Putamen (tissue), 1 donor: ENCODE measurements around the gene IFIT2.
"Not testable (repeated sequence)": the region's sequence is repeated elsewhere in the genome, so short reads cannot be mapped to it uniquely, and the experiment has no call there.

Experiments
- DNase-seq: peaks from one replicate; pipeline ENCODE4 v3.0.0-alpha.2; 2016; ENCODE audit warnings: low spot score

IFIT2 gene

DNA sequence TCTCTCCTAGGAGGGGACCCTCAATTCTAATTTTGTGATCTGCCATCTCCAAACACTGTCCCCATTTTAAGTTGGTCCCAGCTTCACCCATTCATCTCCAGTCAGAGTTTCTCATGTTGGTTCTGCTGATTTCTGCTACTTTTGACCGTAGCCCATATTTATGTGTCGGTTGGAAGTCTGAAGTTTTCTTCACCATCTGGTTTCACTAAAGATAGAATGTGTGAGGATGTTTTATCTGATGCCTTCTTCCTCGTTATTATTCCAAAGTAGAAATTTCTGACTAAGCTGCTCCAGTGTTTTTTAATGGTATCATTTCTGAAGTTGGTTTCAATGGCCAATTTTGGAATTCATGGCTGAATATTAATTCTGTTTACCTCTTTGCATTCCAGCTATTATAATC is 21.3 kb upstream of the IFIT2 start:
- DNase-seq = no peak

DNA sequence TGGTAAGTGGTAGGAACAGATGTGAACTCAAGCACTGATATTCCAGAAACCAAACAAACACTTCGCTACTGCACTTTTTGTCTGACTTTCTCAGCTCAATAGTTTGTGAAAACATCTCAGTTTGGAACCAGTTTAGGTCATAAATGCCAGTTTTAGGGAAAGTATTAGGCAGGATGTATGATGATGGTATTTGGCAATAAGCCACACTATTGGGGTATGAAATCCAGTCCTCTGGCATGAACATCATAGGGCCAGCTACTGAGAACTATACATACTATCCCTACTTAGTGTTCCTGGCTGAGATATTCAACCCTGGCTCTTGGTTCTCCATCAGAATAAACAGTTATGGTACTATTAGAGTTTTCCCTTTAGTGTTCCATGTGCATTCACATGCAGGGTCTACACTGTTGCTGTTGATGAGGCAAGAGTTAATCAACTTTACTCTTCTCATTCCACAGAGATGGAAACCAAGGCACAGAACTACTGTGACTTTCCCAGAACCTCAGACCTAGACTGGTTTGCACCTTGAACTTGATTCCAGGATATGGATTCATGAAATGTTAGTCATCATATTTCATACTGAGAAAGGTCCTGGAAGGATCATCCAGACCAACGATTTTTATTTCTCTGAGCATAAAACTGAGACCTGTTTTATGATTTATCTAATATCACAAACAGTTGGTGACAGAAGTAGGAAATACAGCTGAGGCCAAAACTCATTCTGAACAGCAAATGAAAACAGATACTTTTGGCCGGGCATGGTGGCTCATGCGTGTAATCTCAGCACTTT is 20.0 kb upstream of the IFIT2 start:
- DNase-seq = no peak

- no peak for DNase-seq
Measured at GRCh38 chr10:89283025-89283935, 18.6 kb upstream of the IFIT2 start.

DNA sequence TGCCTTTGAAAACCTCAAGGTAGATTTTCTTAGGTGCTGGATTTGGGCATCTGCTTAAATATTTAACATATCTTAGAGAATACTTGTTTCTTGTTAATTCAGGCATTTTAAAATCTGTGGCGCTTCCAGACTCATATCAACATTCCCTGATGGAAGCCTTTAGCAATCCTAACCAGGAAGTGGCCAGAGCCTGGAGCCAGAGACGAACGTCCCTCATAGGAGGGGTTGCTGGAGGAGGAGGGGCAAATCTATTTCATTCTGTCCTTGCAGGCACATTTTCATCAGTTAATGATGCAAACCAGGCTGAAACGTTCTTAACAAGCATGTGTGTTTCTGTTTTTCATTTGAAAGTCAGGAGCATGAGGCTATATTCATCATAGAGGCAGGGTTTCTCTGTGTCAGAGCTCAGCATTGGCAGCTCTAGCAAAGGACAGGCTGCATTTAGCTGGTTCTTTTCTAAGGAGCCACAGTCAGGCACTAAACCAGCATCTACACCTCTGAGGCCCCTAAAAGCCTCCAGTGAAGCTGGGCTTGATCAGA is 17.8 kb upstream of the IFIT2 start:
- no peak for DNase-seq

DNA sequence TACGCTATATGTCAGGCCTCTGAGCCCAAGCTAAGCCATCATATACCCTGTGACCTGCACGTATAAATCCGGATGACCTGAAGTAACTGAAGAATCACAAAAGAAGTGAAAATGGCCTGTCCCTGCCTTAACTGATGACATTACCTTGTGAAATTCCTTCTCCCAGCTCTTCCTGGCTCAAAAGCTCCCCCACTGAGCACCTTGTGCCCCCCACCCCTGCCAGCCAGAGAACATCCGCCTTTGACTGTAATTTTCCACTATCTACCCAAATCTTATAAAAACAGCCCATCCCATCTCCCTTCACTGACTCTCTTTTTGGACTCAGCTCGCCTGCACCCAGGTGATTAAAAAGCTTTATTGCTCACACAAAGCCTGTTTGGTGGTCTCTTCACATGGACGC is 17.1 kb upstream of the IFIT2 start:
- not testable (repeated sequence) for DNase-seq

DNA sequence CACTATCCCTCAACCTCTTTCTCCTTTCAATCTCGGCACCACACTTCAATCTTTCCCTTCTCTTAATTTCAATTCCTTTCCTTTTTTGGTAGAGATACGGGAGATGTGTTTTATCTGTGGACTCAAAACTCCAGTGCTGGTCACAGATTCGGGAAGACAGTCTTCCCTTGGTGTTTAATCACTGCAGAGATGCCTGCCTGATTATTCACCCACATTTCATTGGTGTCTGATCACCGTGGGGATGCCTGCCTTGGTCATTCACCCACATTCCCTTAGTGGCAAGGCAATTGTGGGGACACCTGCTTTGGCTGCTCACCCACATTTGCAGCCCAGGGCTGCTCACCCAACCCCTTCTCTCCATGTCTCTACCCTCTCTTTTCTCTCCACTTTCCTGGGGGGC is 16.5 kb upstream of the IFIT2 start:
- DNase-seq = not testable (repeated sequence)

DNA sequence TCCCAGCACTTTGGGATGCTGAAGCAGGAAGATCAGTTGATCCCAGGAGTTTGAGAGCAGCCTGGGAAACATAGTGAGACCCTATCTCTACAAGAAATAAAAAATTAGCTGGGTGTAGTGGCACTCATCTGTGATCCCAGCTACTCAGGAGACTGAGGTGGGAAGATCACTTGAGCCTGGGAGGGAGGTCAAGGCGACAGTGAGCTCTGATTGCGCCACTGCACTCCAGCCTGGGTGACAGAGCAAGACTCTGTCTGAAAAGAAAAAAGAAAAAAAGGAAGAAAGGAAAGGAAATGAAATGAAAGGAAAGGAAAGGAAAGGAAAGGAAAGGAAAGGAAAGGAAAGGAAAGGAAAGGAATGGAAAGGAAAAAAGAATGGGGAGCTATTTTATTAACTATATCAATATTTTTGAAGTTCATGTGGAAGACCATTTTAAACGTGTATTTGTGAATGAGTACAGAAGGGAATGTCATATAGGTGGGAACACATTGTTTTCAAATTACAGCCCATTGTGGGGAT is 7.1 kb upstream of the IFIT2 start:
- DNase-seq = no peak

- DNase-seq = no peak
Measured at GRCh38 chr10:89295597-89295996, 6.2 kb upstream of the IFIT2 start.

DNA sequence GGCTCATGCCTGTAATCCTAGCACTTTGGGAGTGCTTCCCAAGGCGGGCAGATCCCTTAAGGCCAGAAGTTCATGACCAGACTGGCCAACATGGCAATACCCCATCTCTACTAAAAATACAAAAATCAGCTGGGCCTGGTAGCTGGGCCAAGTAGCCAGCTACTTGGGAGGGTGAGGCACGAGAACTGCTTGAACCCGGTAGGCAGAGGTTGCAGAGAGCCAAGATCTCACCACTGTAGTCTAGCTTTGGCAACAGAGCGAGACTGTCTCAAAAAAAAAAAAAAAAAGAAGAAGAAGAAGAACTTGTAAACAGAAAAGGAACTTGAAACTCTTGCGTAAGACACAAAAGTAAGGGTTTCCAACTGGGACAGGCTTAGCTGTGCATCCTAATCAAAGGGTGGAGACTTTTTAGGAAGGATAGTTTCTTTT is 5.6 kb upstream of the IFIT2 start:
- DNase-seq = no peak

DNA sequence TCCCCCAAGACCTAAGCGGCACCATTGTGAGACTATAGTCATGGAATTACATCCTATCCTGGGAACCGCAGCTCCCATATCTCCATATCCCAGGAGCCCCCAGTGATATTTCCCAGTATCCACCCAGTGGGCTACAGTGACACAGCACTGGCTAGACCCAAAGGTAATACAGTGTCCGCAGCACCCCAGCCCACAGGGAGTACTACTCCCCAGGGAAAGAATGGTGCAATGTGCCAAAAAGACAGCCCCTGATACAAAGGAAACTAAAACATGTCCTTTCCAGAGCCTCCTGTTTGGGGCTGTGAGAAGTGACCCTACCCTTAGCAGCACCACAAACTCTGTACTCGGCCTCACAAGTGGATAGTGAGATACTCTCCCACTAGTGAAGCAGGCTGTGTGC is 4.5 kb upstream of the IFIT2 start:
- DNase-seq = no peak

DNA sequence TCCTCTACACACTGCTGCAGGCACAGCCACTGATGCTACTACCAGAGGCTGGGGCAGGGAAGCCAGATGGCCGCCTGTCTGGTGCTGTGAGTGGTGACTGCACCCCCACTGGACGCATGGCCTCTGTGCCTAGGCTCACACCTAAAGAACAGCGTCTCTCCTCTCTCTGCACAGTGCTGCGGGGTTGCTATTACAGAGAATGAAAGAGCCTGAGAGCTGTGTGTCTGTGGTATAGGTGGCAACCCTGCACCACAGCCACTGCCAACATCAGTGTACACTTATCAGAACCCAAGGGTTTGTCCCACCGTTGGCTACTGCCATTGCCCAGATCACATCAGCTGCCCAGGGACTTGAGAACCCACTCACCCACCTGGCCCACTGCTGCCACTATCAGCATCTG is 4.1 kb upstream of the IFIT2 start:
- no peak for DNase-seq

- DNase-seq = no peak
Measured at GRCh38 chr10:89299031-89299430, 2.8 kb upstream of the IFIT2 start.

DNA sequence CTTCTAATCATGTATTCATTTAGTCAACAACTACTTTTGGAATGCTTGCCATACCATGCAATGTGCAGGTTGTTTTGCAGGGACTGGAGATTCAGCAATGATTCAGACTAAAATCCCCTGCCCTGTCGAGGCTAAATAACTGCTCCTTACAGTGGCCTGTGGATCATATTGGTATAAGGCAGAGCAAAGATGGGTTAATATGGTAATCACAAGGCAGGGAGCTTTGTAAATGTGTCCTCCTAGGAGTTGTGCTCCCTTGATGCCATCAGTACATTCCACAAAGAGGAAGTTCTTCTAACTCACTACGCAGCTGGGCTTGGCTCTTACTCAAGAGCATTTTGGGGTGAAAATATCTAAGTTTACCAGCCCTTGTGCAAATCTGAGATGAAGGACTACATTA is 614 bp upstream of the IFIT2 start:
- peak; percentile 62 for DNase-seq

DNA sequence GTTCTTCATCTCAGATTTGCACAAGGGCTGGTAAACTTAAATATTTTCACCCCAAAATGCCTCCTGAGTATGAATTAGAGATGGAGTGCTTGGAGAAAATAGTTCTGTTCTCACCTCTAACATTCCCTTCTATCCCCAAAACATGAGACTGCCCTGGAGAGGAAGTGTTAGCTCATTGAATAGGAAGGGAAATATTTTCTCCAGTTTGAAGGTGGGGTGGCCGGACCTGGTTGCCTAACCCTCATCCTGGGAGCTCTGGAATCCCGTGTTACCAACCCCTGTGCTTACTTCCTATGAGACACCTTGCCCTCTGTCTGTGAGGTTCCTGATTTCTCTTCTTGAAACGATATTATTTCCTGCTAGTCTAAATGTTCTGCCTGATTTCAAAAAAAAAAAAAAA is 779 bp downstream of the IFIT2 start:
- DNase-seq = no peak

DNA sequence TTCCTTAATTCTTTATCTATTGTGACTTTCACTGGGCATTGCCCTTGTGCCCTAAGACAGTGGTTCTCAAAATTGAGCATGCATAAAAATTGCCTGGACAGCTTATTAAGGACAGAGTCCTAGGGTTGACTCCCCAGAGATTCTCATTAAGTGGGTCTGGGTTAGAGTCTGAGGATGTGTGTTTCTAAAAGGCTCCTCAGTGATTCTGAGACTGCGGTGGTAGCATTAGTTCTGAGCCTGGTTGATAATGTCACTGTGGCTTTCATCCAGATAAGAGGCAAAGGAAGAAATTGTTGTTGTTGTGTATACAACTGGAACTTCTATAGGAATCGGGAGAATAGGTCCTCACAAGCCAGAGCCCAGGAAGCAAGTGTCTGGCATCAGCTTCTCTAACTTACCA is 1.3 kb downstream of the IFIT2 start:
- DNase-seq = no peak

GRCh38 chr10:89304026-89304425 is 2.2 kb downstream of the IFIT2 start:
- no peak for DNase-seq

DNA sequence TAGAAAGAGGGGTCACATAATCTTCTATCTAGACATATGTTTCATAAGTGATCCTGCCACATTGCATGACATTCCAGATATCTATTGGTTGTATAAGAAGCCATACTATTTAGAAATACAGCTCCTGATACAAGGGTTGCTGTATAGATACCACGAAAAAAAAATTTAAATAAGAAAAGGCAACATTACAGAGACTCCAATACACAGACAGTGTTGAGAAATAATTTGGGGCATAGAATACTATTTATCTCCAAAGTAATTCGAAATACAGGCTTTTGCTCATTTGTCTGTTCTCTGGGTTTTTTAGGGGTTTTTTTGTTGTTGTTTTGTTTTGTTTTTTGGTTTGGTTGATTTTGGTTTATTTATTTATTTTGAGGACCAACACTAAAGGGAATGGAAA is 2.6 kb downstream of the IFIT2 start:
- no peak for DNase-seq

DNA sequence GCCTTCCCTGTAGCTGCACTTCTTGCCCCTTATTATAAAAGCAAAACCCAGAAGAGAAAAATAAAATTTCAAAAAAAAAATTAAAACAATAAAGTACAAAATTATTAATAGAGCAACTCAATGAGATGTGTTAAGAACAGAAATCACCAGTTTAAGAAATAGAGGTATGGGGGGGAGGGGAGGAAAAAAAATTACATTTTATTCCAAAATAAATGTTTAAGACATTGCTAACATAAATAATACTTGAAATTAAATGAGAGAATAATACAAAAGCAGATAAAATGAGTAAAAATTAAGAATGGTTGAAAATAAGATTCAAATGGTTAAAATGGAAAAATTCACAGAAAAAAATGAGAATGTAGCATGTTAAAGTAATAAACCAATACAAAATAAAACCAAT is 3.1 kb downstream of the IFIT2 start:
- DNase-seq = no peak

GRCh38 chr10:89305766-89306433 is 4.1 kb downstream of the IFIT2 start:
- DNase-seq = no peak

DNA sequence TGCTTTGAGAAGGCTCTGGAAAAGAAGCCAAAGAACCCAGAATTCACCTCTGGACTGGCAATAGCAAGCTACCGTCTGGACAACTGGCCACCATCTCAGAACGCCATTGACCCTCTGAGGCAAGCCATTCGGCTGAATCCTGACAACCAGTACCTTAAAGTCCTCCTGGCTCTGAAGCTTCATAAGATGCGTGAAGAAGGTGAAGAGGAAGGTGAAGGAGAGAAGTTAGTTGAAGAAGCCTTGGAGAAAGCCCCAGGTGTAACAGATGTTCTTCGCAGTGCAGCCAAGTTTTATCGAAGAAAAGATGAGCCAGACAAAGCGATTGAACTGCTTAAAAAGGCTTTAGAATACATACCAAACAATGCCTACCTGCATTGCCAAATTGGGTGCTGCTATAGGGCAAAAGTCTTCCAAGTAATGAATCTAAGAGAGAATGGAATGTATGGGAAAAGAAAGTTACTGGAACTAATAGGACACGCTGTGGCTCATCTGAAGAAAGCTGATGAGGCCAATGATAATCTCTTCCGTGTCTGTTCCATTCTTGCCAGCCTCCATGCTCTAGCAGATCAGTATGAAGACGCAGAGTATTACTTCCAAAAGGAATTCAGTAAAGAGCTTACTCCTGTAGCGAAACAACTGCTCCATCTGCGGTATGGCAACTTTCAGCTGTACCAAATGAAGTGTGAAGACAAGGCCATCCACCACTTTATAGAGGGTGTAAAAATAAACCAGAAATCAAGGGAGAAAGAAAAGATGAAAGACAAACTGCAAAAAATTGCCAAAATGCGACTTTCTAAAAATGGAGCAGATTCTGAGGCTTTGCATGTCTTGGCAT is 4.8 kb downstream of the IFIT2 start:
- no peak for DNase-seq

DNA sequence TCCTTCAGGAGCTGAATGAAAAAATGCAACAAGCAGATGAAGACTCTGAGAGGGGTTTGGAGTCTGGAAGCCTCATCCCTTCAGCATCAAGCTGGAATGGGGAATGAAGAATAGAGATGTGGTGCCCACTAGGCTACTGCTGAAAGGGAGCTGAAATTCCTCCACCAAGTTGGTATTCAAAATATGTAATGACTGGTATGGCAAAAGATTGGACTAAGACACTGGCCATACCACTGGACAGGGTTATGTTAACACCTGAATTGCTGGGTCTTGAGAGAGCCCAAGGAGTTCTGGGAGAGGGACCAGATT is 5.4 kb downstream of the IFIT2 start:
- DNase-seq = no peak

- DNase-seq = no peak
Measured at GRCh38 chr10:89308266-89308665, 6.4 kb downstream of the IFIT2 start.
